ENCODE data around the gene DNAI1.
"Not testable (repeated sequence)": the region's sequence is repeated elsewhere in the genome, so short reads cannot be mapped to it uniquely, and the experiment has no call there.

Gene DNAI1

DNA sequence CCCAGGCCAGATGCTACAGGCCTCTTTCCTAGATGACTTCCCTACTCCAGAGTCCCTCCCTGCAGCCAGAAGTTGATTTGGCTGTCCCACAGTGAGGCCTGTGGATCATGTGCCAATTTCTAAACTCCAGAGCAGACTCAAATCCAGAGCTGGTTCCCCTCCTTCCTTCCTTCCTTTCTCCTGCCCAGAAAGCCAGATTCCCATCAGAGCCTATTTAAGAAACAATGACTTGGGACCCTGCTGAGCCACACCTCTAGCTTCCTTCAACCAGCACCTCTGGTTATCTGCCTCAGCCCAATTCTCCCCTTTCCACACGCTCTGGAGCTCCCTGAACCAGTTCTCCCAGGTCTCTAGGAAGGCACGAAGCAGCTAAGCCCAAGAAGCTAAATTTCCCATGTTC is 7.5 kb upstream of the DNAI1 start:
- DNase-seq = no peak

DNA sequence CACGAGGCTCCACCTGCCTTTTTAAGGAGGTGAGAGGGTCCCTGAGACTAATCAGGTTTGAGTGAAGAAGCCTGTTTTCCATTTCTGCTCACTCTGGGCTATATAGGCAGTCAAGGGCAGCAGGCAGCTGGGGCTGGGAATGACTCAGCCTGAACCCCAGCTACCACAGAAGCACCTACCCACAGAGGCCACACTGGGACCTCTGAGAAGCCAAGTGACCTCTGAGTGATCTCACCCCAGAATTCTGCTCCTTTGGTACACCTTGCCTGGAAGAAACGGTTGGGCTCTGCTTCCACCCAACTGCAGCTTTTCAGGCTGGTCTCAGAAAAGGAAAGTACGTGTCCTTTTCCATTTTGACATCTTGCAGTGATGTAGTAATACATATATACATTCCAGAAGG is 7.1 kb upstream of the DNAI1 start:
- DNase-seq = peak in 1 of 5 experiments; percentile 59

GRCh38 chr9:34452568-34452967 is 6.0 kb upstream of the DNAI1 start:
- DNase-seq = no peak

DNA sequence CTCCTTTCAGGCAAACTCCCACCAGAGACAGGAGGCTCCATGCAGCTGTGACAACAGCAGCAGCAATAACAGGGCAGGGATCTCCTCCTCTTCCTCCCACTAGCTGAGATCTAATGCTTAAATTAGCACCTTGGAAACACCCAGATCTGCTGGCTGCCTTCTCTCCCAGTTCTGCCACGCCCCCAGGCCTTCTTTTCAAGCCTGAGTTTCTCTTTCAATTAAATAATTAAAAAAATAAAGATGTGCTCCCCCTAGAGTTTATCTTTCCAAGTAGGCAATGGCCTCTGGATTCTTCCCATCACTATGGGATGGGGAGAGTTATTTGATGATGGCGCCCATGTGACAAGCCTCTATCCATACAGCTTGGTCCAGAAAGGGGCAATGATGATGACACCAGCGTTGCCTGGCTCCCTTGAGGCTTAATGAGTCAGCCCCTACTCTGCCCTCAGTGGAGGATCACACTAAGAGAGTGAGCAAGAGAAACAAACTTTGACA is 4.0 kb upstream of the DNAI1 start:
- DNase-seq = no peak

GRCh38 chr9:34456151-34456550 is 2.5 kb upstream of the DNAI1 start:
- DNase-seq = no peak

GRCh38 chr9:34456746-34457145 is 1.9 kb upstream of the DNAI1 start:
- no peak for DNase-seq

- peak in 3 of 5 experiments; percentile 4 to 44 (median 17) for DNase-seq
Observed at GRCh38 chr9:34457266-34458012, 1.2 kb upstream of the DNAI1 start.

DNA sequence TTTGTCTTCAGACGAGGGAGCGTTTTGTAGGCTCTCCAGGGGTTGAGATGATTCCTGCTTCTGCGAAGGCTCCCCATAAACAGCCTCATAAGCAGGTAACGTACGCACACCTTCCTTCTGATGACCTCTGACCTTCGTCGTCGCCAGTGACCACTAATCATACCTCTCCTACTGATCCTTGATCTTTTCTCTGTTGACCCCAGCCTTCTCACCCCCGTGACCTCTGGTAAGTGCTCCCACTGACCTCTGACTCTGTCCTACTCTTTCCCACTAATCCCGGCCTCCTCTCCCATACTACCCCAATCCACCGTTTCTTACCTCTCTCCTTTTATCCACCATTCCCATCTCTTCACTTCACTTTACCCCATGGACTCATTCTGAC is 345 bp downstream of the DNAI1 start:
- no peak for DNase-seq

DNA sequence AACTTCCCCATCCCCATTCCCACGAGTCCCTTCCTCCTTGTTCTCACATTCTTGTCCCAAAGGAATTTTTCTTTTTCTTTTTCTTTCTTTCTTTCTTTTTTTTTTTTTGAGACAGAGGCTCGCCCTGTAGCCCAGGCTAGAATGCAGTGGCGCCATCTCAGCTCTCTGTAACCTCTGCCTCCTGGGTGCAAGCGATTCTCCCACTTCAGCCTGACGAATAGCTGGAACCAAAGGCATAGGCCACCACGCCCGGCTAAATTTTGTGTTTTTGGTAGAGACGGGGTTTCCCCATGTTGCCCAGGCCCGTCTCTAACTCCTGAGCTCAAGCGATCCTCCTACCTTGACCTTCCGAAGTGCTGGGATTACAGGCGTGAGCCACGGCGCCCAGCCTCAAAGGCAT is 751 bp downstream of the DNAI1 start:
- DNase-seq = no peak

DNA sequence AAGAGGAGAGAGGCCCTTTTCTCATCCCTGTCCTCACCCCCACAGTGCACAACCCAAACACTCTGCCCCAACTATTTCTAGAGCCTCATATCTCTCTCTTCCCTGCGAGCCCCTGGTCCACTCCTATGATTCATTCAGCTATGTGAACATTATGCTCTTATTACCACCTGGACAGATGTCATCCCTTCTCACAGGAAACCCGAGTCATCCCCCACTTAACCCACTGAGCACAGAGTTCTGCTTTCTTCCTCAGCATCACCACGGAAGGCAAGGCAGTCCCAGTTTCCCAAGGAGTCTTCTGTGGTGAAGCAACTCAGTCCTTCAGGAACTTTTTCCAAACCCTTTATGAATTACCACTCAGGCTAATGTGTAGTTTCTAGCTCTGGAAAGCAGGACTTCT is 1.3 kb downstream of the DNAI1 start:
- DNase-seq = no peak

DNA sequence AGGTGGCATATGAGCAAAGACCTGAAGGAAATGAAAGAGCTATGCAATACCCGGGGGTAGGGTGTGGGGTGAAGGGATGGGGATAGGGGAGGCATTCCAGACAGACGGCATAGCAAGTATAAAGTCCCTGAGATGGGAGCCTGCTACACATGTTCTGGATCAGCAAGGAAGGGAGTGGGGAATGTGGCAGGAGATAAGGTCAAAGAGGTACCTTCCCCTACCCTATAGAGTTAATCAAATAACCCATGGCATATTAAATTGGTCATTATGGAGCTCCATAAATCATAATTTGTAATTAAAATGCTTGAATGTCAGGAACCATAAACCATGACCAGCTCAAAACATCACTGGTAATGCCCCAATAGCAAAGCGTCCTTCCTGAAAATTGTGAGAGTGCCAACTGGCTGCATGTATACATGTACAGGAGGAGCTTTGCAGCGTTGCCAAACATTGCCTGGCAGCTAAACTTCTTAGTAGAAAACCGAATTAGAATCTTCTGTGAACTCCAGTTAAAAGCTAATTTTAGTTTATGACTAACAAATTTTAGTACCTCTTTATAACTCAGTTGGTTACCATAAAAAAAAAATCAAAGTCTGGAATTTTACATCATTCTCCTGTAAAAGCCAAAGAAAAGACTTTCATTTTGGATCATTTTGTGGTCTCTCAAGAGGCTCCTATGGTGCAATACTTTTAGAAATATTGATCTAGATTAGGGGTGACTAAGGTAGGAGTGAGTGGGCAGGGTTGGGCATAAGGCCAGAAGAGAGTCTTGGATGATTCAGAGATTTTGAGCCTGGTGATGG is 4.7 kb downstream of the DNAI1 start:
- peak in 2 of 5 experiments; percentile 14 to 56 for DNase-seq

- no peak for DNase-seq
Observed at GRCh38 chr9:34463901-34464232, 5.3 kb downstream of the DNAI1 start.

GRCh38 chr9:34464571-34464970 is 6.0 kb downstream of the DNAI1 start:
- DNase-seq = no peak

GRCh38 chr9:34465468-34465867 is 6.9 kb downstream of the DNAI1 start:
- no peak for DNase-seq

DNA sequence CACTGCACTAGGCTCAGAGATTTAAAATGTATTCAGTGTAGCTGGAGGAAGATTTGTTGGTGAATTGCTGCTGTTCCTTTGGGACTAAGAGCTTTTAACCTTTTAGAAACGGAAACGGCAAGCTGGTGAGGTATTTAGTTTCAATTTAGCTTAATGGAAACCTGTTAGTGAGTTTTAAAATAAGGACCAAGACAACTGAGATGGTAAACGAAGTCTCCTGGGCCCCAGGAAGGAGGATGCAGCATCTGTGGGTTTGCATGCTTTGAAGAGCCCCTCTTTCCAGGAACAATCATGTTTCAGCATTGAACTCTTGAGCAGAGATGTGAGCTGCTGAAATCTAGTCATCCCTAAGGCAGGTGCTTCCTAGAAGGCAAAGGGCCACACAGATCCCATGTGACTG is 16.5 kb downstream of the DNAI1 start:
- no peak for DNase-seq

GRCh38 chr9:34477541-34477940 is 18.9 kb downstream of the DNAI1 start:
- DNase-seq = no peak

GRCh38 chr9:34479431-34479866 is 20.8 kb downstream of the DNAI1 start:
- DNase-seq = no peak

- not testable (repeated sequence) for DNase-seq
Observed at GRCh38 chr9:34481620-34482019, 23.0 kb downstream of the DNAI1 start.

DNA sequence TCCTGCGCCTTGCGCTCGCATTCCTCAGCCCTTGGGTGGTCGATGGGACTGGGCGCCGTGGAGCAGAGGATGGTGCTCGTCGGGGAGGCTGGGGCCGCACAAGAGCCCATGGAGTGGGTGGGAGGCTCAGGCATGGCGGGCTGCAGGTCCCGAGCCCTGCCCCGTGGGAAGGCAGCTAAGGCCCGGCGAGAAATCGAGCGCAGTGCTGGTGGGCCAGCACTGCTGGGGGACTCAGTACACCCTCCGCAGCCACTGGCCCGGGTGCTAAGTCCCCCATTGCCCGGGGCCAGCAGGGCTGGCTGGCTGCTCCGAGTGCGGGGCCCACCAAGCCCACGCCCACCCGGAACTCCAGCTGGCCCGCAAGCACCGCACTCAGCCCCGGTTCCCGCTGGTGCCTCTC is 24.1 kb downstream of the DNAI1 start:
- DNase-seq = not testable (repeated sequence)

DNA sequence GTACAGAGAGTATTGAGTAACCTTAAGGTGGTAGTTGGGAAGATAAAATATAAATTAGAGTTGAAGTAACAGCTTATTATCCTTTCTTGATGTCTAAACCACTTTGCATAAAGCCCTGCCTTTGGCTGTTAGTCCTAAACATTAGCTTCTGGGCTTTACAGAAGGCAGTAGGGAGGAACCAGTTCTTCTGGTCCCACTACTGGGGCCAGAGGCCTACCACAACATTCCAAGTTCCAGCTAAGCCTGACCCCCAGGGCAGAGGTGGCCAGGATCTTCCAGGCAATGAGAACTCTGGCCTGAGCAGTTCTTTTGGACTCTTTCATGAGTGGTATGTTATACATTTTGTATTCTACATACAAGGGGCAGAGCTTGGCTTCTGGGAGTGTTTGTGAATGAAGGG is 26.1 kb downstream of the DNAI1 start:
- DNase-seq = no peak

GRCh38 chr9:34485822-34486221 is 27.2 kb downstream of the DNAI1 start:
- no peak for DNase-seq

DNA sequence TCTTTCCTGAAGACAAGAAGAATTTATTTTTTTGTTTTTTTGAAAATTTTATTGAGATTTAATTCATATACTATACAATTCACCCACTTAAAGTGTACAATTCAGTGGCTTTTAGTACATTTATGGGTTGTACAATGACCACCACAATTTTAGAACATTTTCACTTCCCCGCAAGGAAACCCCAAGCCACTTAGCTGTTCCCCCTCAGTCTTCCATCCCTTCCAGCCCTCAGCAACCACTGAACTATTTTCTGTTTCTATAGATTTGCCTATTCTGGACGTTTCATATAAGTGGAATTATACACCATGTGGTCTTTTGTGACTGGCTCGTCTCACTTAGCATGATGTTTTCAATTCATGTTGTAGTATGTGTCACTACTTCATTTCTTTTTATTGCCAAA is 28.0 kb downstream of the DNAI1 start:
- no peak for DNase-seq

DNA sequence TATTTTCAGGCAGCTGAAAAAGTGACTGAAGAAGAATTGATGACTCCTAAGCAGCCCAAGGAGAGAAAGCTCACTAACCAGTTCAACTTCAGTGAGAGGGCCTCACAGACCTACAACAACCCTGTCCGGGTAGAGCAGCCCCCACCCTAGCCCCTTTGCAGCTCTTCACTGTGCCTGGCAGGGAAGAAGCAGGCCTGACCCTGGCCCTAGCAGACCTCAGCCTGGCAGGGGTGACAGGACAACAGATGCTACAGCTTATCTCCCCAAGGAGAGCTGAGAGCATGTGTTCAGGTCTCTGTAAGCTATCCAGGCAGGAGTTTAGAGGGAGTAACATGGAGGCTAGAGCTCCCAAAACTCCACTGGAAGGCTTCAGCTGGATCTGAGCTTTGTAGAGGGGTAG is 31.8 kb downstream of the DNAI1 start:
- DNase-seq = no peak

- DNase-seq = no peak
Observed at GRCh38 chr9:34490760-34491159, 32.2 kb downstream of the DNAI1 start.

Data from T-helper 2 cell (primary cell).